ENCODE data around the gene GPR143. TPM values are rescaled to one million over a fixed set of nuclear protein-coding genes. Genes with fewer than 3 reads are reported as not detected.
"Not testable (repeated sequence)": the region's sequence is repeated elsewhere in the genome, so short reads cannot be mapped to it uniquely, and the experiment has no call there.

The GPR143 gene
- total RNA-seq, 1 donor from 2014 or later = 3.0 TPM

- Mint-ChIP-seq H3K36me3 (ENCODE audit: low read depth, unreplicated experiment) (no peaks in the 10 kb centered on the region), H3K4me1 (ENCODE audit: low read depth, unreplicated experiment) (no peaks in the 10 kb centered on the region), H3K27ac (ENCODE audit: unreplicated experiment) (no peak overlapping the region), H3K9me3 (ENCODE audit: unreplicated experiment) (no peaks in the 10 kb centered on the region), H3K27me3 (ENCODE audit: low read depth, unreplicated experiment) (no peaks in the 10 kb centered on the region), H3K4me3 (ENCODE audit: unreplicated experiment) (no peak overlapping the region)
- Histone ChIP-seq H3K4me1 (ENCODE audit: insufficient read depth, low read length) (no peaks in the 10 kb centered on the region), H2AFZ (ENCODE audit: low read depth, low read length) (no peak overlapping the region), H3K9me3 (ENCODE audit: insufficient read depth, low read depth, low read length) (no peaks in the 10 kb centered on the region), H3K27ac (ENCODE audit: low read depth, low read length) (no peak overlapping the region), H3K36me3 (ENCODE audit: insufficient read depth, low read length) (no peaks in the 10 kb centered on the region), H3K79me2 (ENCODE audit: insufficient read depth, low read length) (no peaks in the 10 kb centered on the region), H3K4me2 (ENCODE audit: low read length) (no peak overlapping the region), H4K20me1 (ENCODE audit: insufficient read depth, low read length) (no peaks in the 10 kb centered on the region), H3K4me3 (ENCODE audit: insufficient read depth, low read depth, low read length) (no peak overlapping the region), H3K9ac (ENCODE audit: low read length) (no peak overlapping the region), H3K27me3 (ENCODE audit: insufficient read depth, low read length) (no peaks in the 10 kb centered on the region)
- TF ChIP-seq EZH2 (IDR thresholded peaks at IDR 0.05; ENCODE audit: insufficient read depth, low read length) (no peak), CTCF (IDR thresholded peaks at IDR 0.05; ENCODE audit: insufficient read depth, low read depth, low read length) (no peak)
- FAIRE-seq (no peak), DNase-seq (ENCODE audit: low read depth) (no peak)
Observed at GRCh38 chrX:9775930-9776329, 10.3 kb upstream of the GPR143 start.

- no peaks in the 10 kb centered on the region for H3K79me2 ChIP-seq (ENCODE audit: insufficient read depth, low read length)
- peaks cover under 1% of the 10 kb centered on the region for H3K4me1 Mint-ChIP-seq (ENCODE audit: low read depth, unreplicated experiment)
- H3K27ac ChIP-seq (ENCODE audit: low read depth, low read length) = no peak overlapping the region
- H3K9me3 Mint-ChIP-seq (ENCODE audit: unreplicated experiment) = no peaks in the 10 kb centered on the region
- H3K27ac Mint-ChIP-seq (ENCODE audit: unreplicated experiment) = no peak overlapping the region
- H3K27me3 Mint-ChIP-seq (ENCODE audit: low read depth, unreplicated experiment) = no peaks in the 10 kb centered on the region
- H3K4me2 ChIP-seq (ENCODE audit: low read length) = no peak overlapping the region
- FAIRE-seq (peak; percentile 39), DNase-seq (ENCODE audit: low read depth) (no peak)
- no peaks in the 10 kb centered on the region for H3K4me1 ChIP-seq (ENCODE audit: insufficient read depth, low read length)
- H3K36me3 Mint-ChIP-seq (ENCODE audit: low read depth, unreplicated experiment) = no peaks in the 10 kb centered on the region
- H3K27me3 ChIP-seq (ENCODE audit: insufficient read depth, low read length) = no peaks in the 10 kb centered on the region
- H3K9ac ChIP-seq (ENCODE audit: low read length) = no peak overlapping the region
- no peaks in the 10 kb centered on the region for H3K9me3 ChIP-seq (ENCODE audit: insufficient read depth, low read depth, low read length)
- H3K36me3 ChIP-seq (ENCODE audit: insufficient read depth, low read length) = no peaks in the 10 kb centered on the region
- TF ChIP-seq CTCF (IDR thresholded peaks at IDR 0.05; ENCODE audit: insufficient read depth, low read depth, low read length) (no peak), EZH2 (IDR thresholded peaks at IDR 0.05; ENCODE audit: insufficient read depth, low read length) (no peak)
- no peaks in the 10 kb centered on the region for H4K20me1 ChIP-seq (ENCODE audit: insufficient read depth, low read length)
- no peak overlapping the region for H2AFZ ChIP-seq (ENCODE audit: low read depth, low read length)
- H3K4me3 ChIP-seq (ENCODE audit: insufficient read depth, low read depth, low read length) = no peak overlapping the region
- H3K4me3 Mint-ChIP-seq (ENCODE audit: unreplicated experiment) = no peak overlapping the region
Observed at GRCh38 chrX:9772943-9773342, 7.3 kb upstream of the GPR143 start.

GRCh38 chrX:9770319-9770718 lies 4.7 kb upstream of the GPR143 start:
- no peak overlapping the region for H3K9ac ChIP-seq (ENCODE audit: low read length)
- H3K4me2 ChIP-seq (ENCODE audit: low read length) = no peak overlapping the region
- no peak overlapping the region for H3K27ac ChIP-seq (ENCODE audit: low read depth, low read length)
- H2AFZ ChIP-seq (ENCODE audit: low read depth, low read length) = no peak overlapping the region
- peak; percentile 41 for FAIRE-seq
- H3K36me3 Mint-ChIP-seq (ENCODE audit: low read depth, unreplicated experiment) = no peaks in the 10 kb centered on the region
- no peak overlapping the region for H3K27ac Mint-ChIP-seq (ENCODE audit: unreplicated experiment)
- no peak for TF ChIP-seq EZH2 (IDR thresholded peaks at IDR 0.05; ENCODE audit: insufficient read depth, low read length)
- TF ChIP-seq CTCF (IDR thresholded peaks at IDR 0.05; ENCODE audit: insufficient read depth, low read depth, low read length) = no peak
- no peaks in the 10 kb centered on the region for H3K36me3 ChIP-seq (ENCODE audit: insufficient read depth, low read length)
- DNase-seq (ENCODE audit: low read depth) = no peak
- no peak overlapping the region for H3K4me3 ChIP-seq (ENCODE audit: insufficient read depth, low read depth, low read length)
- H3K9me3 Mint-ChIP-seq (ENCODE audit: unreplicated experiment) = no peaks in the 10 kb centered on the region
- H3K4me3 Mint-ChIP-seq (ENCODE audit: unreplicated experiment) = no peak overlapping the region
- peaks cover 5% of the 10 kb centered on the region for H3K27me3 Mint-ChIP-seq (ENCODE audit: low read depth, unreplicated experiment)
- peaks cover 3% of the 10 kb centered on the region for H3K4me1 Mint-ChIP-seq (ENCODE audit: low read depth, unreplicated experiment)
- H3K9me3 ChIP-seq (ENCODE audit: insufficient read depth, low read depth, low read length) = no peaks in the 10 kb centered on the region
- H3K79me2 ChIP-seq (ENCODE audit: insufficient read depth, low read length) = no peaks in the 10 kb centered on the region
- H4K20me1 ChIP-seq (ENCODE audit: insufficient read depth, low read length) = no peaks in the 10 kb centered on the region
- peaks cover 4% of the 10 kb centered on the region for H3K27me3 ChIP-seq (ENCODE audit: insufficient read depth, low read length)
- H3K4me1 ChIP-seq (ENCODE audit: insufficient read depth, low read length) = no peaks in the 10 kb centered on the region

GRCh38 chrX:9768321-9768839 lies 2.7 kb upstream of the GPR143 start:
- H3K36me3 ChIP-seq (ENCODE audit: insufficient read depth, low read length); FAIRE-seq; H3K27ac Mint-ChIP-seq (ENCODE audit: unreplicated experiment); H3K27me3 ChIP-seq (ENCODE audit: insufficient read depth, low read length); H3K36me3 Mint-ChIP-seq (ENCODE audit: low read depth, unreplicated experiment); H4K20me1 ChIP-seq (ENCODE audit: insufficient read depth, low read length); H2AFZ ChIP-seq (ENCODE audit: low read depth, low read length); H3K4me3 Mint-ChIP-seq (ENCODE audit: unreplicated experiment); H3K4me2 ChIP-seq (ENCODE audit: low read length); H3K4me1 Mint-ChIP-seq (ENCODE audit: low read depth, unreplicated experiment); H3K27ac ChIP-seq (ENCODE audit: low read depth, low read length); H3K9ac ChIP-seq (ENCODE audit: low read length); H3K4me1 ChIP-seq (ENCODE audit: insufficient read depth, low read length); DNase-seq (ENCODE audit: low read depth); H3K27me3 Mint-ChIP-seq (ENCODE audit: low read depth, unreplicated experiment); H3K4me3 ChIP-seq (ENCODE audit: insufficient read depth, low read depth, low read length); H3K9me3 ChIP-seq (ENCODE audit: insufficient read depth, low read depth, low read length); H3K79me2 ChIP-seq (ENCODE audit: insufficient read depth, low read length); H3K9me3 Mint-ChIP-seq (ENCODE audit: unreplicated experiment): not testable (repeated sequence)

Measured in astrocyte (in vitro differentiated cells and primary cell).